ENCODE data around the gene TMEM207.
A peak's percentile ranks its signal among the peaks of the same experiment; 100 is the strongest.

TMEM207 gene

DNA sequence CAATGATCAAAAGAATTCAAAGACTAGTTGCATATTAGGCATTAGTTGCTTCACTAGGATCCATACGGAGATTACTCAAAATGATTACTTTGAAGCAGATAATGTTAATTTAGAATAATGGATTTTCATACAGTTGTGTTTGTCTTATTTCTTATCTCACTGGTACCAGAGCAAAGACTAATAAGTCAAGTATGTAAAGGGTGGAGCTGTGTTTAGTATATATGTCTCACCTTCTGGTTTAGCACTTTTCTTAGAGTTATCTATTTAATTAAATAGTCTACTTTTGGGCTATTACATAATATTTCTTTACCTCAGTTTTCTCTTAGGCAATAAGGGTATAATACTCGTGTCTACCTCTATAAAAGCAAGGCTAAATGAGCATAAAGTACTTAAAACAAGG lies 18.8 kb downstream of the TMEM207 start:
- Mint-ChIP-seq H3K4me3 (no peak overlapping the region), H3K4me1 (no peaks in the 10 kb centered on the region), H3K27me3 (ENCODE audit: low read depth) (no peaks in the 10 kb centered on the region), H3K27ac (no peak overlapping the region), H3K9me3 (peaks cover 8% of the 10 kb centered on the region), H3K36me3 (ENCODE audit: low read depth) (no peaks in the 10 kb centered on the region)
- TF ChIP-seq, protein P1, sequence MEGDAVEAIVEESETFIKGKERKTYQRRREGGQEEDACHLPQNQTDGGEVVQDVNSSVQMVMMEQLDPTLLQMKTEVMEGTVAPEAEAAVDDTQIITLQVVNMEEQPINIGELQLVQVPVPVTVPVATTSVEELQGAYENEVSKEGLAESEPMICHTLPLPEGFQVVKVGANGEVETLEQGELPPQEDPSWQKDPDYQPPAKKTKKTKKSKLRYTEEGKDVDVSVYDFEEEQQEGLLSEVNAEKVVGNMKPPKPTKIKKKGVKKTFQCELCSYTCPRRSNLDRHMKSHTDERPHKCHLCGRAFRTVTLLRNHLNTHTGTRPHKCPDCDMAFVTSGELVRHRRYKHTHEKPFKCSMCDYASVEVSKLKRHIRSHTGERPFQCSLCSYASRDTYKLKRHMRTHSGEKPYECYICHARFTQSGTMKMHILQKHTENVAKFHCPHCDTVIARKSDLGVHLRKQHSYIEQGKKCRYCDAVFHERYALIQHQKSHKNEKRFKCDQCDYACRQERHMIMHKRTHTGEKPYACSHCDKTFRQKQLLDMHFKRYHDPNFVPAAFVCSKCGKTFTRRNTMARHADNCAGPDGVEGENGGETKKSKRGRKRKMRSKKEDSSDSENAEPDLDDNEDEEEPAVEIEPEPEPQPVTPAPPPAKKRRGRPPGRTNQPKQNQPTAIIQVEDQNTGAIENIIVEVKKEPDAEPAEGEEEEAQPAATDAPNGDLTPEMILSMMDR (IDR thresholded peaks at IDR 0.05; ENCODE audit: unreplicated experiment in 3 of 3) = no peak

DNA sequence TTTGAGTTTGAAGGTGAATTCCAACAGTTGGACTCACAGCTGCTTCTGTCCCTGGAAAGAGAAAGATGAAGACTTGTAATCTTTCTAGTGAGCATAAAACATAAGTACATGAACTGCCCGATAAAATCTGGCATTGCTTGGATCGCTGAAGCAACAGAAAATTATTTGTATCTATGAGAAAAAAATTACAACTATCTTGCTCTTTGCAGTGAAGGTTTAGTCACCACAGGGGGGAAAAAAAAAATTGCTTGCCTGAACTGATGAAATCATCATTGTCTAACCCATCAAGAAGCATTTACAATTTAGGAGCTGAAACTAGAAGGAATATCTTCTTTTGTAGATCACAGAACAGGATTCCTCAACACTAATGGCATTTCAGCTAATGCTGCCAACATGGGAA lies 20.0 kb downstream of the TMEM207 start:
- Mint-ChIP-seq H3K9me3 (peaks cover 5% of the 10 kb centered on the region), H3K4me1 (no peaks in the 10 kb centered on the region), H3K27me3 (ENCODE audit: low read depth) (no peaks in the 10 kb centered on the region), H3K4me3 (no peak overlapping the region), H3K27ac (no peak overlapping the region), H3K36me3 (ENCODE audit: low read depth) (no peaks in the 10 kb centered on the region)
- TF ChIP-seq, protein P1 (IDR thresholded peaks at IDR 0.05; ENCODE audit: unreplicated experiment in 3 of 3) = no peak

DNA sequence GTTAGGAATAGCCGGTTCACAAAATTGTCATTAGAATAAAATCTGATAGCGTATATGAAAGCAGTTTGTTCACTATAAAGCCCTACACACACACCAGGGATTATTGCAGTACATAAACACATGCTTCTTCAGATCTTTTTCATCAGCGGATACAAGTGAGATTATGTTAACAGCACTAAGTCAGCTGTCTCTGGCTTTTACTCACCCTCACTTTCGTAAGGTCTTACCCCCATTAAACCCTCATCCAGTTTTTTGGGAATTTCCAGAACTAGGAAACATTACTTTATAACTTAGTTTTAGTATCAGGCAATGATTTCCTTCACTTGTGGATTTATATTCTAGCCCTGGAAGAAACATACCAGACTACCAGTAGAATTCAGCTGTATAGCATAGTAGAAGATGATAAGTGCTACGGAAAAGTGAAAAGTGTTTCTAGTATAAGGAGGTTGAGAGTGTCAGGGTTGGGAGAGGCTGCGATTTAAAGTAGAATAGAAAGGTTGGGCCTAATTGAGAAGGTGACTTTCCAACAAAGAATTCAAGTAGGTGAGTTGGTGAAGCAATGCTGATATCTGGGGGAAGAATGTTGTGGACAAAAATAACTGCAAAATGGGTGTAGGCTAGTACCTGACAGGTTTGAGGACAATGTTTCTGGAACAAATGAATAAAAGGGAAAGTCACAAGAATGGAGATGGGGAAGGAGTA lies 22.7 kb downstream of the TMEM207 start:
- H3K4me1 Mint-ChIP-seq = no peaks in the 10 kb centered on the region
- H3K36me3 Mint-ChIP-seq (ENCODE audit: low read depth) = no peaks in the 10 kb centered on the region
- no peak overlapping the region for H3K4me3 Mint-ChIP-seq
- H3K27me3 Mint-ChIP-seq (ENCODE audit: low read depth) = peaks cover 3% of the 10 kb centered on the region
- no peaks in the 10 kb centered on the region for H3K9me3 Mint-ChIP-seq
- H3K27ac Mint-ChIP-seq = no peak overlapping the region
- TF ChIP-seq, protein P1 (IDR thresholded peaks at IDR 0.05; ENCODE audit: unreplicated experiment in 3 of 3) = no peak

DNA sequence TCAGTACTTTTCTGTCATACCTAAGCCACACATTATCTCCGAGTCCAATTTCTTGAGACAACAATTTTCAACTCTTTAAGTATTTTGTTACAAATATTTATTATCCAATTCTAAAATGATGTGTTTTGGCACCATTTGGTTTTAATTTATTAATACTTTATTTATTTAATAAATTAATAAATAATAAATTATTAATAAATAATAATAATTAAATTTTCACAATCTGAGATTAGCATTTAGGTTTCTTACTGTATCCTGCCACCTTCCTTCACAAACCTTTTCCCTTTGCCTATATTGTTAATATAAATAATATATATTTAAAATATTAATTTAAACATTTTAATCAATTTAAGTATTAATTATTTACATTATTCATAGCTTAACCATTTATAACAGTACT lies 23.9 kb downstream of the TMEM207 start:
- Mint-ChIP-seq H3K27ac (no peak overlapping the region), H3K4me1 (no peaks in the 10 kb centered on the region), H3K27me3 (ENCODE audit: low read depth) (peaks cover 3% of the 10 kb centered on the region), H3K4me3 (no peak overlapping the region), H3K36me3 (ENCODE audit: low read depth) (no peaks in the 10 kb centered on the region), H3K9me3 (no peaks in the 10 kb centered on the region)
- TF ChIP-seq, protein P1 (IDR thresholded peaks at IDR 0.05; ENCODE audit: unreplicated experiment in 3 of 3) = no peak

DNA sequence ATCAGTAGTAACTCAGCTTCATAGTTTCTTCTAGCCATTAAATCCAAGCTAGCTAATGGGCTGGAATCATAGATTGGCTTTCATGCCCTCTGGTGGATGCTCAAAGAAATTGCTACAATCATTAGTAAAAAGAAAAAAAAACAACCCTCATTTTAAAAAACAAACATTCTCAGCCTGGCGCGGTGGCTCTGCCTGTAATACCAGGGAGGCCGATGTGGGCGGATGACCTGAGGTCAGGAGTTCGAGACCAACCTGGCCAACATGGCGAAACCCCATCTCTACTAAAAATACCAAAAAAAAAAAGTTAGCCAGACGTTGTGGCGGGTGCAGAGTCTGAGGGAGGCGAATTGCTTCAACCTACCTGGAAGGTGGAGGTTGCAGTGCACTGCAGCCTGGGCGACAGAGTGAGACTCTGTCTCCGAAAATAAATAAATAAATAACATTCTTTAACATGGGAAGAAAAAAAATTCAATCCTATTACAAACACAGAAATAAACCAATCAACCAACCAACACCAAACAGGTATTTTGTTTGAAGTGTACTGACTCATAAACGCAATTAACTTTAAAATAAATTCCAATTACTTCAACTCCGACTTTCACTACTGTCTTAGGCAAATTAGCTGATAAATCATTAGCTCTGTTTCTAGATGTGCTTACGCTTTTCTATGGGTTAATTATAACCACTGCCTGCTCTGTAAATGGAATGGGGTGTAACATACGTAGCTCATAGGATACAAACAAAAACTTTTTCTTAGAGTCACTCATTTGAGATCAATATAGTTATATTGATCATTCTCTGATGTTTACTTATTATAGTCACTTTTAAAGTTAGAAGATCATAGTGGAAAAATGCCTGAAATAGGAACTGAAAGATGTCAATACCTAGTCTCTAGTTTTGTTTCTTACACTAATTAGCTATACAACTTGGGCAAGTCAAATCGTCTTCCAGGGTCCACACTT lies 24.9 kb downstream of the TMEM207 start:
- Mint-ChIP-seq H3K27me3 (ENCODE audit: low read depth) (peaks cover 3% of the 10 kb centered on the region), H3K9me3 (no peaks in the 10 kb centered on the region), H3K36me3 (ENCODE audit: low read depth) (no peaks in the 10 kb centered on the region), H3K4me1 (no peaks in the 10 kb centered on the region), H3K4me3 (peak overlapping the region; percentile 49 to 60 (median 53)), H3K27ac (peak overlapping the region in 1 of 3 experiments; percentile 73)
- TF ChIP-seq, protein P1 (IDR thresholded peaks at IDR 0.05; ENCODE audit: unreplicated experiment in 3 of 3) = peak; percentile 63 to 75 (median 69)

Data from nephron (organoid).